PC-9 (cell line): Measurements from ENCODE around the gene KLHL10. TPM values are rescaled to one million over a fixed set of nuclear protein-coding genes. Genes with fewer than 3 reads are reported as not detected.

Experiments
- BruUV-seq: library from RNA; stranded (reverse); fragments of 400-500 nt; replicated peaks from 2 replicates; lab custom pipeline; 2021; lab: Mats Ljungman, UMichigan
- CTCF ChIA-PET: fragments of 300-600 bp; sonication (Branson Sonifier 250); formaldehyde crosslinking; loops from one replicate; lab custom pipeline; 2022; ENCODE audit warnings: antibody characterized with exemption; lab: Charles Lee
- POLR2A ChIA-PET: fragments of 300-600 bp; sonication (Branson Sonifier 250); formaldehyde crosslinking; loops from one replicate; lab custom pipeline; 2022; ENCODE audit warnings: antibody characterized with exemption; ENCODE audit not compliant: unreplicated experiment; lab: Charles Lee
- DNase-seq, 2 experiments: peaks; one replicate each; pipeline versions ENCODE4 v3.0.0 to v3.0.0-alpha.2; 2015 to 2022; ENCODE audit warnings: mixed read lengths in 1 of 2
- H2AFZ ChIP-seq: fragments of 200-600 bp; sonication (generic); 2 replicates; pipeline ENCODE4 v1.8.1; 2017; ENCODE audit warnings: antibody characterized with exemption
- H3F3A ChIP-seq: fragments of 200-600 bp; sonication (generic); 2 replicates; pipeline ENCODE4 v1.8.1; 2017; ENCODE audit warnings: antibody characterized with exemption, mild to moderate bottlenecking, low read depth; ENCODE audit not compliant: insufficient read depth
- H3K27ac ChIP-seq: fragments of 200-600 bp; sonication (generic); 2 replicates; pipeline ENCODE4 v1.6.1; 2016; ENCODE audit warnings: mixed run types
- H3K27me3 ChIP-seq: fragments of 200-600 bp; sonication (generic); 2 replicates; pipeline ENCODE4 v1.6.1; 2016; ENCODE audit warnings: low read depth, mixed run types; ENCODE audit not compliant: insufficient read depth
- H3K36me3 ChIP-seq: fragments of 200-600 bp; sonication (generic); 2 replicates; pipeline ENCODE4 v1.6.1; 2016; ENCODE audit warnings: low read depth, mixed run types
- H3K4me1 ChIP-seq: fragments of 200-600 bp; sonication (generic); replicated peaks from 2 replicates; pipeline ENCODE4 v1.6.1; 2016; ENCODE audit warnings: mixed run types; ENCODE audit not compliant: insufficient read depth
- H3K4me2 ChIP-seq: fragments of 200-600 bp; sonication (generic); 2 replicates; pipeline ENCODE4 v1.6.1; 2017; ENCODE audit warnings: mixed run types
- H3K4me3 ChIP-seq: fragments of 200-600 bp; sonication (generic); 2 replicates; pipeline ENCODE4 v1.6.1; 2016; ENCODE audit warnings: mixed run types
- H3K79me2 ChIP-seq: fragments of 200-600 bp; sonication (generic); 2 replicates; pipeline ENCODE4 v1.6.1; 2017; ENCODE audit warnings: low read depth, mixed run types
- H3K9me2 ChIP-seq: fragments of 200-600 bp; sonication (generic); 2 replicates; pipeline ENCODE4 v1.8.1; 2017; ENCODE audit warnings: mild to moderate bottlenecking; ENCODE audit not compliant: insufficient read depth
- H3K9me3 ChIP-seq: fragments of 200-600 bp; sonication (generic); 2 replicates; pipeline ENCODE4 v1.8.1; 2016; ENCODE audit warnings: low read depth; ENCODE audit not compliant: insufficient read depth
- H4K20me1 ChIP-seq: fragments of 200-600 bp; sonication (generic); 2 replicates; pipeline ENCODE4 v1.8.1; 2017; ENCODE audit not compliant: insufficient read depth
- EZH2 ChIP-seq: fragments of 200-600 bp; sonication (generic); IDR thresholded peaks from 2 replicates; pipeline ENCODE4 v1.8.0; 2017; ENCODE audit warnings: antibody characterized with exemption, low read depth
- intact Hi-C: fragments of 100-400 bp; cut with micrococcal nuclease; formaldehyde crosslinking; loops from one replicate; pipeline ENCODE4 v1.10.0; 2022; ENCODE audit not compliant: unreplicated experiment
- total RNA-seq: library from RNA; stranded (reverse); gene quantifications from 2 replicates; pipeline ENCODE4 v1.2.3, GENCODE V29; 2021
- TF ChIP-seq, protein P1 (sequence below): fragments of 200-600 bp; sonication (generic); conservative IDR thresholded peaks from 2 replicates; pipeline ENCODE4 v1.6.1; 2017; ENCODE audit warnings: mixed run types, antibody characterized with exemption, mild to moderate bottlenecking, moderate library complexity

KLHL10 gene
- total RNA-seq, 1 experiment from 2014 or later = not detected

DNA sequence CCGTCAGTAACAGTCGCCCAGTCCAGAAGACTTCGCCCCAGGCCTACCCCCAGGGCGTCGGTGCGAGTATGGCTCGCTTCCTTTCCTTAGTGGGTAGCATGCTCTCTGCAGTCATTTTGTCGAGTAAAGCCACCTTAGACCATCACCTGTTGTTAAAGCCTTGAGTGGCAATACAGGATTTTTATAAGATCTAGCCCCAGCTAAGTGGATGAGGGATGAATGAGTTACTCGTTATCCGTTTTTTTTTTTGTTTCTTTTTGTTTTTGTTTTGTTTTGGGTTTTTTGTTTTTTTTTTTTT, 27.9 kb downstream of the KLHL10 start:
- Histone ChIP-seq H3K9me2 (no peaks in the 10 kb centered on the region), H3K79me2 (peaks cover 45% of the 10 kb centered on the region), H3F3A (peaks cover 35% of the 10 kb centered on the region; the same call in 1 of the 2 replicates), H3K4me3 (peak overlapping the region; percentile 87; the same call in 1 of the 2 replicates), H3K36me3 (peaks cover 4% of the 10 kb centered on the region), H3K27ac (no peak overlapping the region), H4K20me1 (peaks cover 23% of the 10 kb centered on the region), H2AFZ (peak overlapping the region; percentile 98), H3K4me2 (peak overlapping the region; percentile 98), H3K9me3 (no peaks in the 10 kb centered on the region), H3K4me1 (peaks cover 16% of the 10 kb centered on the region), H3K27me3 (no peaks in the 10 kb centered on the region)
- intact Hi-C loops = loop anchor here (10.0 kb wide), 1 partner anchor 131 kb away; the partner anchor contains the start of gene HAP1
- ChIA-PET CTCF (interaction anchor here (0.7 kb wide), 2 partner anchors 67 kb away, joined by 3 to 4 read pairs; no protein-coding TSS in a partner anchor), POLR2A (interaction anchor here (0.6 kb wide), 2 partner anchors 14 to 247 kb away, joined by 3 to 6 read pairs; partner anchors contain the start of gene DHX58)
- BruUV-seq = no TSS peak
- no peak for TF ChIP-seq EZH2
- TF ChIP-seq, protein P1, sequence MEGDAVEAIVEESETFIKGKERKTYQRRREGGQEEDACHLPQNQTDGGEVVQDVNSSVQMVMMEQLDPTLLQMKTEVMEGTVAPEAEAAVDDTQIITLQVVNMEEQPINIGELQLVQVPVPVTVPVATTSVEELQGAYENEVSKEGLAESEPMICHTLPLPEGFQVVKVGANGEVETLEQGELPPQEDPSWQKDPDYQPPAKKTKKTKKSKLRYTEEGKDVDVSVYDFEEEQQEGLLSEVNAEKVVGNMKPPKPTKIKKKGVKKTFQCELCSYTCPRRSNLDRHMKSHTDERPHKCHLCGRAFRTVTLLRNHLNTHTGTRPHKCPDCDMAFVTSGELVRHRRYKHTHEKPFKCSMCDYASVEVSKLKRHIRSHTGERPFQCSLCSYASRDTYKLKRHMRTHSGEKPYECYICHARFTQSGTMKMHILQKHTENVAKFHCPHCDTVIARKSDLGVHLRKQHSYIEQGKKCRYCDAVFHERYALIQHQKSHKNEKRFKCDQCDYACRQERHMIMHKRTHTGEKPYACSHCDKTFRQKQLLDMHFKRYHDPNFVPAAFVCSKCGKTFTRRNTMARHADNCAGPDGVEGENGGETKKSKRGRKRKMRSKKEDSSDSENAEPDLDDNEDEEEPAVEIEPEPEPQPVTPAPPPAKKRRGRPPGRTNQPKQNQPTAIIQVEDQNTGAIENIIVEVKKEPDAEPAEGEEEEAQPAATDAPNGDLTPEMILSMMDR = no peak
- no peak for DNase-seq

DNA sequence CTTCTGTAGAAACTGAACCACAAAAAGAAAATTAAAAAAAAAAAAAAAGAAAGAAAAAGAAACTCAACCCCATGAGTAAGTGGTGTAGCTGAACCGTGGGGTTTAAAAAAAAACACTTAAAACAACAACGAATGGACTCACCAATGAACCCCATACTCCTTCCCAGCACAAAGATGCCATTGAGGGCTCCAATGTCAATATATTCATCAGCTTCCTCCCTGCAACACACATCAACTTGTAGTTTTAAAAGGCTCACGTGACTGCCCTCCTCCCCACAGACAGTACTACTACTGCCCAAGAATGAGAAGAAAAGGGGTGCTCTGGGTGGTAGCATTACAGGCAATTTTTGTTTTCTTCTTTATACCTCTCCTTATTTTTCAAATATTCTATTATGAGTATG, 30.9 kb downstream of the KLHL10 start:
- H2AFZ ChIP-seq = no peak overlapping the region
- intact Hi-C loops = loop anchor here (10.0 kb wide), 1 partner anchor 134 kb away; the partner anchor contains the start of gene HAP1
- H3K9me3 ChIP-seq = no peaks in the 10 kb centered on the region
- peaks cover 15% of the 10 kb centered on the region for H3K79me2 ChIP-seq
- ChIA-PET POLR2A (no interaction called here), CTCF (no interaction called here)
- no peak for DNase-seq
- peaks cover 6% of the 10 kb centered on the region for H3K4me1 ChIP-seq
- peaks cover 37% of the 10 kb centered on the region; the same call in 1 of the 2 replicates for H3F3A ChIP-seq
- no peaks in the 10 kb centered on the region for H3K9me2 ChIP-seq
- H3K4me3 ChIP-seq = no peak overlapping the region
- no peak overlapping the region for H3K4me2 ChIP-seq
- no TSS peak for BruUV-seq
- H4K20me1 ChIP-seq = peaks cover 6% of the 10 kb centered on the region
- peaks cover 4% of the 10 kb centered on the region for H3K36me3 ChIP-seq
- TF ChIP-seq, protein P1 = no peak
- no peak for TF ChIP-seq EZH2
- no peak overlapping the region for H3K27ac ChIP-seq
- no peaks in the 10 kb centered on the region for H3K27me3 ChIP-seq

DNA sequence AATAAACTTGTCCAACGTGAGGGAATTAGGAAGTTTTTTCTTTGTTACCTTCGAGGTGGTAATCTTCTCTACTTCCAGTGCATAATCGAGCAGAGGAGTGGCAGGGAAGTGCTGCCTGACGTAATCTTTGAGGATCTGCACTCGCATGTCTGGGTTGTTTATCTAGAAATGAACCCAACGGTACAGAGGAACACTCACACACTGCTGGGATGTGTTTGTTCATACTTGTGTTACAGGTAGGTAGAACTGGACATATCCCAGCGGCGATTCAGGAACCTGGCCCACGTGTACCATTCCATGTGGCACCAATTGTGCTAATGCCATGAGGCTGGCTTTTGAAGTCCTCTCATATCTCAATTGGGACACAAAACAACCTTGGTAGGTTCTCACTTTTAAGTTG, 31.8 kb downstream of the KLHL10 start:
- intact Hi-C loops = loop anchor here (10.0 kb wide), 1 partner anchor 135 kb away; the partner anchor contains the start of gene HAP1
- CTCF ChIA-PET = no interaction called here
- Histone ChIP-seq H3K9me2 (no peaks in the 10 kb centered on the region), H2AFZ (no peak overlapping the region), H3K27ac (no peak overlapping the region), H3K27me3 (no peaks in the 10 kb centered on the region), H3K4me1 (no peaks in the 10 kb centered on the region), H3K9me3 (no peaks in the 10 kb centered on the region), H3K4me2 (no peak overlapping the region), H3F3A (peaks cover 37% of the 10 kb centered on the region; the same call in 1 of the 2 replicates), H4K20me1 (no peaks in the 10 kb centered on the region), H3K4me3 (no peak overlapping the region), H3K36me3 (peaks cover 4% of the 10 kb centered on the region), H3K79me2 (peaks cover 6% of the 10 kb centered on the region)
- POLR2A ChIA-PET = no interaction called here
- BruUV-seq = no TSS peak
- no peak for TF ChIP-seq EZH2
- TF ChIP-seq, protein P1 = no peak
- DNase-seq = no peak
